Liver (tissue), 9 donors: ENCODE measurements around the gene LCN12. TPM values are rescaled to one million over a fixed set of nuclear protein-coding genes. Genes with fewer than 3 reads are reported as not detected.

ENCODE experiments used
- DNase-seq: peaks from one replicate; pipeline ENCODE4 v3.0.0-alpha.2; 2017; ENCODE audit warnings: low spot score
- H3K27ac ChIP-seq, 2 donors: one replicate each; pipeline ENCODE4 v1.7.0; 2013; ENCODE audit warnings: inconsistent platforms in 2 of 2, low read length in 2 of 2, control low read depth in 1 of 2, low read depth in 1 of 2, mild to moderate bottlenecking in 1 of 2
- H3K27me3 ChIP-seq, 4 donors: one replicate each; pipeline versions ENCODE4 v1.6.1 to v1.7.0; 2013; ENCODE audit warnings: low read length in 3 of 4, inconsistent platforms in 1 of 4, mild to moderate bottlenecking in 1 of 4, moderate library complexity in 1 of 4; ENCODE audit not compliant: control insufficient read depth in 4 of 4, insufficient read depth in 4 of 4
- H3K36me3 ChIP-seq, 4 donors: one replicate each; pipeline versions ENCODE4 v1.6.1 to v1.7.0; 2013; ENCODE audit warnings: low read length in 3 of 4, mild to moderate bottlenecking in 3 of 4, low read depth in 1 of 4, moderate library complexity in 1 of 4; ENCODE audit not compliant: control insufficient read depth in 4 of 4, insufficient read depth in 3 of 4
- H3K4me1 ChIP-seq, 4 donors: one replicate each; pipeline versions ENCODE4 v1.6.1 to v1.7.0; 2013; ENCODE audit warnings: low read length in 3 of 4, mild to moderate bottlenecking in 3 of 4, moderate library complexity in 1 of 4; ENCODE audit not compliant: control insufficient read depth in 4 of 4, insufficient read depth in 4 of 4
- H3K4me3 ChIP-seq, 3 donors: one replicate each; pipeline versions ENCODE4 v1.6.1 to v1.7.0; 2013; ENCODE audit warnings: low read length in 3 of 3, control low read depth in 1 of 3, low read depth in 1 of 3, mild to moderate bottlenecking in 1 of 3
- H3K9ac ChIP-seq, 2 donors: one replicate each; pipeline ENCODE4 v1.7.0; 2013; ENCODE audit warnings: low read length in 2 of 2, mild to moderate bottlenecking in 2 of 2, moderate library complexity in 2 of 2, control low read depth in 1 of 2, low read depth in 1 of 2
- H3K9me3 ChIP-seq, 4 donors: one replicate each; pipeline versions ENCODE4 v1.6.1 to v1.7.0; 2013; ENCODE audit warnings: low read length in 3 of 4; ENCODE audit not compliant: control insufficient read depth in 4 of 4
- EGR1 ChIP-seq, 2 donors: IDR thresholded peaks; 2 replicates each; pipeline ENCODE4 v1.6.1; 2016 to 2018; ENCODE audit warnings: antibody characterized with exemption in 2 of 2, low read depth in 2 of 2
- GABPA ChIP-seq, 2 donors: IDR thresholded peaks in 1 of 2; conservative IDR thresholded peaks in 1 of 2; 2 replicates each; pipeline ENCODE4 v1.6.1; 2016; ENCODE audit warnings: antibody characterized with exemption in 2 of 2, mild to moderate bottlenecking in 1 of 2, moderate library complexity in 1 of 2
- HNF4A ChIP-seq, 2 donors: conservative IDR thresholded peaks; 2 replicates each; pipeline ENCODE4 v1.6.1; 2016; ENCODE audit warnings: antibody characterized with exemption in 2 of 2, mild to moderate bottlenecking in 2 of 2
- HNF4G ChIP-seq: IDR thresholded peaks from 2 replicates; pipeline ENCODE4 v1.6.1; 2016; ENCODE audit warnings: antibody characterized with exemption
- RXRA ChIP-seq, 2 donors: IDR thresholded peaks; 2 replicates each; pipeline ENCODE4 v1.6.1; 2017 to 2018; ENCODE audit warnings: antibody characterized with exemption in 2 of 2, mild to moderate bottlenecking in 1 of 2
- YY1 ChIP-seq: IDR thresholded peaks from 2 replicates; pipeline ENCODE4 v1.6.1; 2016; ENCODE audit warnings: antibody characterized with exemption, mild to moderate bottlenecking
- WGBS: extraction: QIAGEN DNeasy Blood & Tissue Kit; methylation state at CpG from one replicate; pipeline ENCODE4 v1.1.7; 2013; 5-methylcytosine and 5-hydroxymethylcytosine counted together
- polyA plus RNA-seq, 2 donors: library from polyadenylated mRNA; stranded (reverse) in 1 of 2; unstranded in 1 of 2; fragments of 200-250 nt in 1 of 2; fragments of >200 nt in 1 of 2; fragmentation: Nextera tagmentation in 1 of 2; extraction: Ambion mirVana in 1 of 2; gene quantifications; one replicate each; pipeline versions ENCODE4 v1.2.1 to v1.2.3, GENCODE V29; 2013 to 2015
- total RNA-seq, 2 donors: library from RNA; depleted of rRNA; stranded (reverse); fragments of >200 nt; gene quantifications; one replicate each; pipeline ENCODE4 v1.2.3, GENCODE V29; 2014
- TF ChIP-seq, protein P1 (sequence below): IDR thresholded peaks from 2 replicates; pipeline ENCODE4 v1.6.1; 2016; ENCODE audit warnings: antibody characterized with exemption, mild to moderate bottlenecking
- donor health status: healthy.
- donor health status: healthy.
- donor health status: healthy.
- donor health status: healthy.
- donor health status: healthy.

LCN12 gene
- total and polyA plus RNA-seq, 4 donors: 2.3 to 12.2 (median 6.2) TPM

DNA sequence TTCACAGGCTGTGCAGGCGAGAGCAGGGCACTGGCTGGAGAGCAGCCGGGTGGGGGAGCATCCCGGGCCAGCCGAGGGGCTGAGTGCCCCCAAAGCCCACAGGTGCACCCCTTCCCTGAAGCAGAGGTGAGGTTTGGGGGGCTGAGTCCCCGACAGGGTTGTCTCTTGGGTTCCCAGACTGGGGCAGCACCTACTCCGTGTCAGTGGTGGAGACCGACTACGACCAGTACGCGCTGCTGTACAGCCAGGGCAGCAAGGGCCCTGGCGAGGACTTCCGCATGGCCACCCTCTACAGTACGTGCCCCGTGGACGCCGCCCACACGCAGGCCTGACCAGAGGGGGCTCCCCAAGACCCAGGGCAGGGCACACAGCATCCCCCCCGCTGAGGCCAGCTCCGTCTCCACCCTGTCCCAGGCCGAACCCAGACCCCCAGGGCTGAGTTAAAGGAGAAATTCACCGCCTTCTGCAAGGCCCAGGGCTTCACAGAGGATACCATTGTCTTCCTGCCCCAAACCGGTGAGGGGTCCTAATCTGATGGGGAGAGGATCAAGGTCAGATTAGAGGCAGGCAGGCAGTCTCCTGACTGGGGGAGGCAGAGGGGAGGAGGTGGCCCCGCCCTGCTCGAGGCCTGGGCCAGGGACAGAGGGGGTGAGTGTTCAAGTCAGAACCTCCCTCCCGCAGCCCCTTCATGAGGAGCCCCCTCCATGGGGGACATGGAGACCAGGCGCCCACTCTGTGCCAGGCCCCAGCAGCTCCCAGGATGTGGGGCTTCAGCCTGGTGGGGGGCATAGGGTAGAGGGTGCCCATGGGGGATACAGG lies 27.9 kb downstream of the LCN12 start:
- Histone ChIP-seq H3K4me3 (no peak overlapping the region), H3K27me3 (peaks cover 0 to 6% (median under 1%) of the 10 kb centered on the region in 4 donors), H3K9me3 (no peaks in the 10 kb centered on the region), H3K9ac (no peak overlapping the region), H3K27ac (no peak overlapping the region), H3K4me1 (peaks cover 0 to 7% (median 4%) of the 10 kb centered on the region in 4 donors), H3K36me3 (no peaks in the 10 kb centered on the region)
- no peak for DNase-seq
- 89% methylated on average over 26 of the region's 26 CpGs for WGBS
- TF ChIP-seq HNF4G: no peak
- TF ChIP-seq YY1: no peak
- TF ChIP-seq, protein P1, sequence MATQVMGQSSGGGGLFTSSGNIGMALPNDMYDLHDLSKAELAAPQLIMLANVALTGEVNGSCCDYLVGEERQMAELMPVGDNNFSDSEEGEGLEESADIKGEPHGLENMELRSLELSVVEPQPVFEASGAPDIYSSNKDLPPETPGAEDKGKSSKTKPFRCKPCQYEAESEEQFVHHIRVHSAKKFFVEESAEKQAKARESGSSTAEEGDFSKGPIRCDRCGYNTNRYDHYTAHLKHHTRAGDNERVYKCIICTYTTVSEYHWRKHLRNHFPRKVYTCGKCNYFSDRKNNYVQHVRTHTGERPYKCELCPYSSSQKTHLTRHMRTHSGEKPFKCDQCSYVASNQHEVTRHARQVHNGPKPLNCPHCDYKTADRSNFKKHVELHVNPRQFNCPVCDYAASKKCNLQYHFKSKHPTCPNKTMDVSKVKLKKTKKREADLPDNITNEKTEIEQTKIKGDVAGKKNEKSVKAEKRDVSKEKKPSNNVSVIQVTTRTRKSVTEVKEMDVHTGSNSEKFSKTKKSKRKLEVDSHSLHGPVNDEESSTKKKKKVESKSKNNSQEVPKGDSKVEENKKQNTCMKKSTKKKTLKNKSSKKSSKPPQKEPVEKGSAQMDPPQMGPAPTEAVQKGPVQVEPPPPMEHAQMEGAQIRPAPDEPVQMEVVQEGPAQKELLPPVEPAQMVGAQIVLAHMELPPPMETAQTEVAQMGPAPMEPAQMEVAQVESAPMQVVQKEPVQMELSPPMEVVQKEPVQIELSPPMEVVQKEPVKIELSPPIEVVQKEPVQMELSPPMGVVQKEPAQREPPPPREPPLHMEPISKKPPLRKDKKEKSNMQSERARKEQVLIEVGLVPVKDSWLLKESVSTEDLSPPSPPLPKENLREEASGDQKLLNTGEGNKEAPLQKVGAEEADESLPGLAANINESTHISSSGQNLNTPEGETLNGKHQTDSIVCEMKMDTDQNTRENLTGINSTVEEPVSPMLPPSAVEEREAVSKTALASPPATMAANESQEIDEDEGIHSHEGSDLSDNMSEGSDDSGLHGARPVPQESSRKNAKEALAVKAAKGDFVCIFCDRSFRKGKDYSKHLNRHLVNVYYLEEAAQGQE: no peak

GRCh38 chr9:136980669-136981478 lies 28.8 kb downstream of the LCN12 start:
- Histone ChIP-seq H3K4me1 (peaks cover 0 to 9% (median 5%) of the 10 kb centered on the region in 4 donors), H3K27me3 (peaks cover 0 to 6% (median under 1%) of the 10 kb centered on the region in 4 donors), H3K9me3 (no peaks in the 10 kb centered on the region), H3K27ac (no peak overlapping the region), H3K4me3 (no peak overlapping the region), H3K9ac (no peak overlapping the region), H3K36me3 (no peaks in the 10 kb centered on the region)
- TF ChIP-seq, protein P1: no peak
- TF ChIP-seq EGR1 (IDR thresholded peaks at IDR 0.05; ENCODE audit: low read depth in 2 of 2) (no peak), HNF4A (conservative IDR thresholded peaks at IDR 0.05) (no peak), YY1 (no peak), RXRA (IDR thresholded peaks at IDR 0.05) (no peak), GABPA (IDR thresholded peaks at IDR 0.05 in 1 of 2, conservative IDR thresholded peaks at IDR 0.05 in 1 of 2) (no peak)
- no peak for DNase-seq
- WGBS: 91% methylated on average over 16 of the region's 16 CpGs
